Measurements from ENCODE around the gene CAT. TPM values are rescaled to one million over a fixed set of nuclear protein-coding genes. Genes with fewer than 3 reads are reported as not detected.
"Not testable (repeated sequence)": the region's sequence is repeated elsewhere in the genome, so short reads cannot be mapped to it uniquely, and the experiment has no call there.

CAT gene
- total RNA-seq, 1 donor: 62.6 TPM

DNA sequence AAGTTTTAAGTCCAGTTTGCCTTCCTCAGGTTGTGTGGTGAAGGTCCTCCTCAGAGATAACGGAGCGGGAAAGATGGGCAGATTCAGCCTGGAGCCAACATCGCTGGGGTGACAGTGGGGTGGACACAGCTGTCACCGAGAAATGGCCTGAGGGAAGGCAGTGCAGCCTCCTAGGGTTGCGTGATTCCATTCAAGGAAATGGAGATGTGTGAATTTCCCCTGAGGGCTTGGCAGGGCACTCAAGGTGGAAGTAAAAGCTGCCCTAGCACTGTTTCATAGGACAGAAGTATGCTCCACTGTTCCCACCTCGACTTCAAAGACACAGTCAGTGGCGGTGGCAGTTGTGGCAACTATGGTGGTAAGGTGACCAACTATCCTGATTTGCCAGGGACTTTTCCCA is 15.4 kb upstream of the CAT start:
- Histone ChIP-seq H3K9me3 (ENCODE audit: low read depth, low read length) (no peaks in the 10 kb centered on the region), H3K4me1 (ENCODE audit: insufficient read depth, low read length) (peaks cover 28% of the 10 kb centered on the region), H2AFZ (ENCODE audit: low read length) (no peak overlapping the region), H3K27ac (ENCODE audit: low read depth, low read length) (no peak overlapping the region), H3K27me3 (ENCODE audit: insufficient read depth, low read length) (peaks cover 4% of the 10 kb centered on the region), H4K20me1 (ENCODE audit: insufficient read depth, low read length) (no peaks in the 10 kb centered on the region), H3K4me2 (ENCODE audit: insufficient read depth, low read length) (no peak overlapping the region), H3K36me3 (ENCODE audit: insufficient read depth, low read length) (no peaks in the 10 kb centered on the region), H3K79me2 (ENCODE audit: insufficient read depth, low read length) (no peaks in the 10 kb centered on the region), H3K4me3 (ENCODE audit: insufficient read depth, low read length) (no peak overlapping the region)
- TF ChIP-seq, protein P1, sequence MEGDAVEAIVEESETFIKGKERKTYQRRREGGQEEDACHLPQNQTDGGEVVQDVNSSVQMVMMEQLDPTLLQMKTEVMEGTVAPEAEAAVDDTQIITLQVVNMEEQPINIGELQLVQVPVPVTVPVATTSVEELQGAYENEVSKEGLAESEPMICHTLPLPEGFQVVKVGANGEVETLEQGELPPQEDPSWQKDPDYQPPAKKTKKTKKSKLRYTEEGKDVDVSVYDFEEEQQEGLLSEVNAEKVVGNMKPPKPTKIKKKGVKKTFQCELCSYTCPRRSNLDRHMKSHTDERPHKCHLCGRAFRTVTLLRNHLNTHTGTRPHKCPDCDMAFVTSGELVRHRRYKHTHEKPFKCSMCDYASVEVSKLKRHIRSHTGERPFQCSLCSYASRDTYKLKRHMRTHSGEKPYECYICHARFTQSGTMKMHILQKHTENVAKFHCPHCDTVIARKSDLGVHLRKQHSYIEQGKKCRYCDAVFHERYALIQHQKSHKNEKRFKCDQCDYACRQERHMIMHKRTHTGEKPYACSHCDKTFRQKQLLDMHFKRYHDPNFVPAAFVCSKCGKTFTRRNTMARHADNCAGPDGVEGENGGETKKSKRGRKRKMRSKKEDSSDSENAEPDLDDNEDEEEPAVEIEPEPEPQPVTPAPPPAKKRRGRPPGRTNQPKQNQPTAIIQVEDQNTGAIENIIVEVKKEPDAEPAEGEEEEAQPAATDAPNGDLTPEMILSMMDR (IDR thresholded peaks at IDR 0.05; ENCODE audit: extremely low read depth, low read depth, low read length): no peak
- no peak for DNase-seq (ENCODE audit: insufficient read length, low spot score, missing footprints)

- H3K36me3 ChIP-seq (ENCODE audit: insufficient read depth, low read length); H3K27ac ChIP-seq (ENCODE audit: low read depth, low read length); H2AFZ ChIP-seq (ENCODE audit: low read length); H3K79me2 ChIP-seq (ENCODE audit: insufficient read depth, low read length); H3K9me3 ChIP-seq (ENCODE audit: low read depth, low read length); H3K4me3 ChIP-seq (ENCODE audit: insufficient read depth, low read length); H4K20me1 ChIP-seq (ENCODE audit: insufficient read depth, low read length); H3K27me3 ChIP-seq (ENCODE audit: insufficient read depth, low read length); DNase-seq (ENCODE audit: insufficient read length, low spot score, missing footprints); H3K4me2 ChIP-seq (ENCODE audit: insufficient read depth, low read length): not testable (repeated sequence)
- H3K4me1 ChIP-seq (ENCODE audit: insufficient read depth, low read length): peaks cover 28% of the 10 kb centered on the region
These were observed 13.9 kb upstream of the CAT start for GRCh38 chr11:34424826-34425225.

DNA sequence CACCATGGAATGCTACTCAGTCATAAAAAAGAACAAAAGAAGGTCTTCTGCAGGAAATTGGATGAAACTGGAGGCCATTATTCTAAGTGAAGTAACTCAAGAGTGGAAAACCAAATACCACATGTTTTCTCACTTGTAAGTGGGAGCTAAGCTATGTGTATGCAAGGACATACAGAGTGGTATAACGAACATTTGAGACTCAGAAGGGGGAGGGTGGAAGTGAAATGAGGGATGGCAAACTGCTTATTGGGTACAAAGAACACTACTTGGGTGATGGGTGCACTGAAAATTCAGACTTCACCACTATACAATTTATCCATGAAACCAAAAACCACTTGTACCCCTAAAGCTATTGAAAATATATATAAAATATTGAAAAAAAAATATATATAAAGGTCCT is 13.4 kb upstream of the CAT start:
- H3K27ac ChIP-seq (ENCODE audit: low read depth, low read length): no peak overlapping the region
- H3K4me1 ChIP-seq (ENCODE audit: insufficient read depth, low read length): peaks cover 28% of the 10 kb centered on the region
- no peak overlapping the region for H3K4me3 ChIP-seq (ENCODE audit: insufficient read depth, low read length)
- no peak overlapping the region for H3K4me2 ChIP-seq (ENCODE audit: insufficient read depth, low read length)
- H4K20me1 ChIP-seq (ENCODE audit: insufficient read depth, low read length): no peaks in the 10 kb centered on the region
- no peak overlapping the region for H2AFZ ChIP-seq (ENCODE audit: low read length)
- no peak for DNase-seq (ENCODE audit: insufficient read length, low spot score, missing footprints)
- H3K36me3 ChIP-seq (ENCODE audit: insufficient read depth, low read length): no peaks in the 10 kb centered on the region
- no peaks in the 10 kb centered on the region for H3K79me2 ChIP-seq (ENCODE audit: insufficient read depth, low read length)
- no peaks in the 10 kb centered on the region for H3K9me3 ChIP-seq (ENCODE audit: low read depth, low read length)
- no peaks in the 10 kb centered on the region for H3K27me3 ChIP-seq (ENCODE audit: insufficient read depth, low read length)
- TF ChIP-seq, protein P1 (IDR thresholded peaks at IDR 0.05; ENCODE audit: extremely low read depth, low read depth, low read length): no peak

DNA sequence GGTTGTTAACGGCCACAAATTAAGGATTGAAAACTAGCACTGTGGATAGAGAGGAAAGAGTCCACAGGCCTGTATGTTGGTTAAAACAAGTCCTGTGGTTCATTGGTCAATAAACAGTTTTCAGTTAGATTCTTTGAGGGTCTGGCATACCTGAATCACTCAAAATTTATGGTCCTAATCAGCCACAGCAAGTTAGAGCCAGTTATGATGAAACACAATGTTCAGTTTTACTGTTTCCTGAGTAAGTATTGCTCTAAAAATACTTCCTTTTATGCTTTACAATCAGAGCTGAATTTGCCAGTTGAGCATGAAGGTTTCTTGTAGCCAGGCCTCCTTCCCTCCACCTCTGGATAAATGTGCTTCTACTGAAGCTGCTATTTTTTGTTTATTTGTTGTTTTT is 12.9 kb upstream of the CAT start:
- no peaks in the 10 kb centered on the region for H3K27me3 ChIP-seq (ENCODE audit: insufficient read depth, low read length)
- no peak overlapping the region for H3K4me3 ChIP-seq (ENCODE audit: insufficient read depth, low read length)
- TF ChIP-seq, protein P1 (IDR thresholded peaks at IDR 0.05; ENCODE audit: extremely low read depth, low read depth, low read length): no peak
- peaks cover 28% of the 10 kb centered on the region for H3K4me1 ChIP-seq (ENCODE audit: insufficient read depth, low read length)
- no peak overlapping the region for H3K4me2 ChIP-seq (ENCODE audit: insufficient read depth, low read length)
- H3K27ac ChIP-seq (ENCODE audit: low read depth, low read length): peak overlapping the region; percentile 67
- H4K20me1 ChIP-seq (ENCODE audit: insufficient read depth, low read length): no peaks in the 10 kb centered on the region
- no peak for DNase-seq (ENCODE audit: insufficient read length, low spot score, missing footprints)
- no peaks in the 10 kb centered on the region for H3K79me2 ChIP-seq (ENCODE audit: insufficient read depth, low read length)
- no peak overlapping the region for H2AFZ ChIP-seq (ENCODE audit: low read length)
- H3K9me3 ChIP-seq (ENCODE audit: low read depth, low read length): no peaks in the 10 kb centered on the region
- H3K36me3 ChIP-seq (ENCODE audit: insufficient read depth, low read length): no peaks in the 10 kb centered on the region

Data from osteoblast (primary cell).